Coronary artery (tissue), 2 donors: Measurements from ENCODE around the gene CDPF1.
"Not testable (repeated sequence)": the region's sequence is repeated elsewhere in the genome, so short reads cannot be mapped to it uniquely, and the experiment has no call there.

Experiments
- DNase-seq: peaks from one replicate; pipeline ENCODE4 v3.0.0-alpha.2; 2017; ENCODE audit warnings: low spot score
- H3K27ac ChIP-seq, 2 donors: fragments of 200-600 bp; sonication (generic); one replicate each; pipeline ENCODE4 v1.5.1; 2016 to 2019
- H3K4me3 ChIP-seq: fragments of 200-600 bp; sonication (generic); 2 replicates; pipeline ENCODE4 v1.5.1; 2016; ENCODE audit warnings: mild to moderate bottlenecking, moderate library complexity
- CTCF ChIP-seq: fragments of 200-600 bp; sonication (generic); IDR thresholded peaks from one replicate; pipeline ENCODE4 v1.5.1; 2019; ENCODE audit warnings: antibody characterized with exemption

CDPF1 gene

DNA sequence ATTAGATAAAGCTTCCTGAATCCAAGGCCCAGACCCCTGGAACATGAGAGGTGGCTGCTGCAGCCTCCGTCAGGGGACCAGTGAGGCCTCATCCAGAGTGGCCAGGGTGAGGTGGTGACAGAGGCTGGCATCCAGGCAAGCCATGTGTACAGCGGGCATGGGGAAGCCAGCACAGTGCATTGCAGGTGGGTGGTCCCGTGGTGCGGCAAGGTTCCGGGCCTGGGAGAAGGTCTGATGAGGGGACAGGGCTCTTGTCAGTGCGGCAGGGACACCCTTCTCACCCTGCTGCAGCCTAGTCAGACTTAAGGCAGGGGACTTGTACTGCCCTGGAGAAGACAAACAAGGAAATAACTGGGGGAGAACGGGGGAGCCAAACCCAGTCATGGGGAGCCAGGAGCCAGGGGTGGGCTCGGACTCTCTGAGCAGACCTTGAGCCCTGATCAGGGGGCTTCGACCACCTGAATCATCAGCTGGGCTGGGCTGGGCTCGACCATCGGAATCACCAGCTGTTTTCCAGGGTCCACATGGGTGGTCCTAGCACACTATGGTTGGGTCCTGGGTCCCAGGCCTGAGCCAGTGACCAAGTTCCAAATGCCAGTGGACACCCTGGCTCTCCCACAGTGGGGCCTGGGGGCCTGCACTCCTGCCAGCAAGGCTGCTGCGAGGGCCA lies 22.8 kb upstream of the CDPF1 start:
- no peak for TF ChIP-seq CTCF
- no peak for DNase-seq
- H3K27ac ChIP-seq = no peak overlapping the region
- no peak overlapping the region for H3K4me3 ChIP-seq

DNA sequence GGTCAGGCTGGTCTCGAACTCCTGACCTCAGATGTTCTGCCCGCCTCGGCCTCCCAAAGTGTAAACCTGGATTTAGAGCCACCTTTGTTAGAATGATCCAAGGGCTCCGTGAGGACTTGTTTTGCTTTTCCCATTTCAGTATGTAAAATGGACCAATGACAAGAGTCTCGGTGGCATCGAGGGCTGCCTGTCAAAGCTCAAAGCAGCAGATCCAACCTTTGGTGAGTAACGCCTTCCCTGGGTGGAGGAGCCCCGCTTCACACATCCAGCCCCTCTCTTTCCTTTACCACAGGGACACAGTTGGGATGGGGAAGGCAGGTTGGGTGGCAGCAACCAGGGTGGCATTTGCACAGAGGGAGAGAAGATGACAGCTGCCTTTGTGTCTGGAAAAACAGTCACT lies 22.1 kb upstream of the CDPF1 start:
- TF ChIP-seq CTCF = no peak
- no peak for DNase-seq
- Histone ChIP-seq H3K27ac (no peak overlapping the region), H3K4me3 (no peak overlapping the region)

- no peak for TF ChIP-seq CTCF
- DNase-seq = no peak
- peak overlapping the region in 1 of 2 donors; percentile 15 for H3K27ac ChIP-seq
Observed at GRCh38 chr22:46269564-46269963, 19.5 kb upstream of the CDPF1 start.

GRCh38 chr22:46267431-46268279 lies 17.6 kb upstream of the CDPF1 start, which contains the start of gene TTC38:
TTC38 (plus strand) TSS chr22:46268008; CDS start chr22:46268040, 32 bp downstream.
- peak; percentile 94 for DNase-seq
- Histone ChIP-seq H3K27ac (peak within 1 kb of the TSS; percentile 88 to 91), H3K4me3 (peak within 1 kb of the TSS; percentile 77)
- TF ChIP-seq CTCF = no peak

More at GRCh38 chr22:46269564-46269963, 19.5 kb upstream of the CDPF1 start:
- H3K4me3 ChIP-seq = peak overlapping the region; percentile 77

GRCh38 chr22:46265627-46266026 lies 15.5 kb upstream of the CDPF1 start:
- not testable (repeated sequence) for H3K27ac ChIP-seq, H3K4me3 ChIP-seq, DNase-seq

GRCh38 chr22:46264520-46264919 lies 14.4 kb upstream of the CDPF1 start:
- not testable (repeated sequence) for H3K27ac ChIP-seq, H3K4me3 ChIP-seq, DNase-seq

DNA sequence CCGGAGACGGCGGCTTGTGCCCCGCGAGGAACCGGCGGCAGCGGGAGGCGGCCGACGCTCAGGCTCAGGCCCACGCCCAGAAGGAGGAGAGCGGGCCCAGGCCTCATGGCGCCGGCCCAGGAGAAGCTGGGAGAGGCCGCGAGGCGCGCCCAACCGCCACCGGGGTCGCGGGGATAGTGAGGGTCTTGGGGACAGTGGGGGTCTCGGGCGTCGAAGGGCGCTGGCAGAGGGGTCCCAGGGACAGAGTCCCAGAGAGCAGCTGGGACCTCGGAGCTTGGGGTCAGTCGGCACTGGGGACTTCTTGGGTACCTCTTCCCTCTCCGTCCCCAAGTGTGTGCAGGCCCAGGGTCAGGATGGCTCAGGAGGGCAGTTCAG lies 13.1 kb upstream of the CDPF1 start, which contains the start of gene PKDREJ:
Gene PKDREJ (minus strand): TSS at position 128 of the 375 bp plus-strand sequence. CDS start 21 bp downstream, at position 107.
- Histone ChIP-seq H3K4me3 (peak within 1 kb of the TSS; percentile 70), H3K27ac (no peak within 1 kb of the TSS)
- TF ChIP-seq CTCF = no peak

More for the DNA sequence above, 13.1 kb upstream of the CDPF1 start, which contains the start of gene PKDREJ:
- no peak for DNase-seq
